ENCODE measurements around the gene OXA1L. TPM values are rescaled to one million over a fixed set of nuclear protein-coding genes. Genes with fewer than 3 reads are reported as not detected.

OXA1L gene
- 88.1 and 107 TPM in 2 replicates for total RNA-seq
- polyA plus RNA-seq, result 59.4 and 64.3 TPM in 2 replicates

GRCh38 chr14:22766457-22767322 is at the start of gene OXA1L:
TSS of gene OXA1L (plus strand) at chr14:22766688. CDS start at chr14:22766702, 14 bp downstream.
- no peaks in the 10 kb centered on the region for H3K27me3 ChIP-seq
- H3K9me2 ChIP-seq (replicated peaks; ENCODE audit: insufficient read depth), result no peaks in the 10 kb centered on the region
- peak within 1 kb of the TSS; percentile 64 for H3K4me3 ChIP-seq
- H2AFZ ChIP-seq, result peak within 1 kb of the TSS; percentile 89
- WGBS (ENCODE audit: low lambda C conversion rate, missing lambda C conversion rate), result 2% methylated on average over 44 of the region's 56 CpGs
- H3K36me3 ChIP-seq (replicated peaks; ENCODE audit: insufficient read depth, low read depth), result no peaks in the 10 kb centered on the region
- peak within 1 kb of the TSS; percentile 89 for H3K27ac ChIP-seq
- H4K20me1 ChIP-seq (ENCODE audit: insufficient read depth, poor library complexity, severe bottlenecking), result no peaks in the 10 kb centered on the region
- H3K4me1 ChIP-seq (ENCODE audit: insufficient read depth), result peaks cover 16% of the 10 kb centered on the region
- DNase-seq (ENCODE audit: low spot score), result peak; percentile 98
- peak within 1 kb of the TSS; percentile 93 for H3K4me2 ChIP-seq
- TF ChIP-seq, protein P1, sequence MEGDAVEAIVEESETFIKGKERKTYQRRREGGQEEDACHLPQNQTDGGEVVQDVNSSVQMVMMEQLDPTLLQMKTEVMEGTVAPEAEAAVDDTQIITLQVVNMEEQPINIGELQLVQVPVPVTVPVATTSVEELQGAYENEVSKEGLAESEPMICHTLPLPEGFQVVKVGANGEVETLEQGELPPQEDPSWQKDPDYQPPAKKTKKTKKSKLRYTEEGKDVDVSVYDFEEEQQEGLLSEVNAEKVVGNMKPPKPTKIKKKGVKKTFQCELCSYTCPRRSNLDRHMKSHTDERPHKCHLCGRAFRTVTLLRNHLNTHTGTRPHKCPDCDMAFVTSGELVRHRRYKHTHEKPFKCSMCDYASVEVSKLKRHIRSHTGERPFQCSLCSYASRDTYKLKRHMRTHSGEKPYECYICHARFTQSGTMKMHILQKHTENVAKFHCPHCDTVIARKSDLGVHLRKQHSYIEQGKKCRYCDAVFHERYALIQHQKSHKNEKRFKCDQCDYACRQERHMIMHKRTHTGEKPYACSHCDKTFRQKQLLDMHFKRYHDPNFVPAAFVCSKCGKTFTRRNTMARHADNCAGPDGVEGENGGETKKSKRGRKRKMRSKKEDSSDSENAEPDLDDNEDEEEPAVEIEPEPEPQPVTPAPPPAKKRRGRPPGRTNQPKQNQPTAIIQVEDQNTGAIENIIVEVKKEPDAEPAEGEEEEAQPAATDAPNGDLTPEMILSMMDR (IDR thresholded peaks at IDR 0.05; ENCODE audit: poor library complexity), result no peak
- TF ChIP-seq EZH2 (IDR thresholded peaks at IDR 0.05; ENCODE audit: borderline replicate concordance) (no peak), EZH2phosphoT487 (IDR thresholded peaks at IDR 0.05; ENCODE audit: low read depth, severe bottlenecking, unreplicated experiment) (no peak)
- no peaks in the 10 kb centered on the region for H3K9me3 ChIP-seq (ENCODE audit: low read depth)
- H3K79me2 ChIP-seq, result peaks cover 34% of the 10 kb centered on the region

GRCh38 chr14:22718091-22718490 is 48.4 kb upstream of the OXA1L start:
- DNase-seq (ENCODE audit: low spot score), result no peak
- Histone ChIP-seq H3K79me2 (no peaks in the 10 kb centered on the region), H3K4me1 (ENCODE audit: insufficient read depth) (no peaks in the 10 kb centered on the region), H4K20me1 (ENCODE audit: insufficient read depth, poor library complexity, severe bottlenecking) (no peaks in the 10 kb centered on the region), H3K4me2 (no peak overlapping the region), H3K27me3 (no peaks in the 10 kb centered on the region), H3K27ac (no peak overlapping the region), H3K36me3 (replicated peaks; ENCODE audit: insufficient read depth, low read depth) (no peaks in the 10 kb centered on the region), H3K9me2 (replicated peaks; ENCODE audit: insufficient read depth) (no peaks in the 10 kb centered on the region), H3K9me3 (ENCODE audit: low read depth) (no peaks in the 10 kb centered on the region), H2AFZ (no peak overlapping the region), H3K4me3 (no peak overlapping the region)
- WGBS (ENCODE audit: low lambda C conversion rate, missing lambda C conversion rate), result 87% methylated on average over 4 of the region's 4 CpGs
- TF ChIP-seq EZH2 (IDR thresholded peaks at IDR 0.05; ENCODE audit: borderline replicate concordance) (no peak), EZH2phosphoT487 (IDR thresholded peaks at IDR 0.05; ENCODE audit: low read depth, severe bottlenecking, unreplicated experiment) (no peak)
- TF ChIP-seq, protein P1 (IDR thresholded peaks at IDR 0.05; ENCODE audit: poor library complexity), result no peak

DNA sequence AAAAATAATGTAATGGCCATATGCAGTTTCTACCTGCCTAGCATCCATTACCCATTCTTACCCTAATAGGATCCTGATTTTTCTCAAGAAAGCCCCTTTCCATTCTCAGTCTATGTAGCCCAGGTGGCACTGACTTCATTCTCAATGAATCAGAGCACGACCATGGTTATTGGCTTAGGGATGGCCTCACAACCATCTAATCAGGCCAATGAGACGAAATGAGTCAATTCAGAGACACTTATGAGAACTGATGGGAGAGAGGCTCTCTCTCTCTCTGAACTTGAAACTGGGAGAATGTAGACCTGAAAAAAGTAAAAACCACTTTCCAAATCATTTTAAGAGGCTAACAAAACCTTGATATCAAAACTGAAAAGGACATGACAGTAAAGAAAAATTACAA is 45.3 kb upstream of the OXA1L start:
- H2AFZ ChIP-seq, result no peak overlapping the region
- no peak overlapping the region for H3K27ac ChIP-seq
- no peaks in the 10 kb centered on the region for H3K27me3 ChIP-seq
- H3K9me2 ChIP-seq (replicated peaks; ENCODE audit: insufficient read depth), result no peaks in the 10 kb centered on the region
- no peaks in the 10 kb centered on the region for H3K4me1 ChIP-seq (ENCODE audit: insufficient read depth)
- TF ChIP-seq, protein P1 (IDR thresholded peaks at IDR 0.05; ENCODE audit: poor library complexity), result no peak
- no peak for TF ChIP-seq EZH2 (IDR thresholded peaks at IDR 0.05; ENCODE audit: borderline replicate concordance)
- TF ChIP-seq EZH2phosphoT487 (IDR thresholded peaks at IDR 0.05; ENCODE audit: low read depth, severe bottlenecking, unreplicated experiment), result no peak
- no peak overlapping the region for H3K4me2 ChIP-seq
- H3K79me2 ChIP-seq, result no peaks in the 10 kb centered on the region
- H3K9me3 ChIP-seq (ENCODE audit: low read depth), result no peaks in the 10 kb centered on the region
- no peak for DNase-seq (ENCODE audit: low spot score)
- no peaks in the 10 kb centered on the region for H3K36me3 ChIP-seq (replicated peaks; ENCODE audit: insufficient read depth, low read depth)
- no peak overlapping the region for H3K4me3 ChIP-seq
- no peaks in the 10 kb centered on the region for H4K20me1 ChIP-seq (ENCODE audit: insufficient read depth, poor library complexity, severe bottlenecking)
- WGBS (ENCODE audit: low lambda C conversion rate, missing lambda C conversion rate), result 75% methylated on average over 2 of the region's 2 CpGs

All from hepatocyte (in vitro differentiated cells).